SU-DHL-6 (cell line): ENCODE results near the gene ORC6.

ENCODE experiments used
- EZH2phosphoT487 ChIP-seq: fragments of 200-600 bp; sonication (generic), shearing (Covaris generic); conservative IDR thresholded peaks from 2 replicates; pipeline ENCODE4 v1.6.1; 2018; ENCODE audit warnings: mild to moderate bottlenecking, antibody characterized with exemption, low read length, moderate library complexity, mixed read lengths
- TF ChIP-seq, protein P1 (sequence below): fragments of 200-600 bp; sonication (generic); IDR thresholded peaks from one replicate; pipeline ENCODE4 v1.5.1; 2017; ENCODE audit warnings: antibody characterized with exemption, mild to moderate bottlenecking, low read length, moderate library complexity; ENCODE audit not compliant: insufficient read depth, poor library complexity, severe bottlenecking

GRCh38 chr16:46730126-46730525 lies 40.7 kb downstream of the ORC6 start:
- TF ChIP-seq EZH2phosphoT487, result no peak
- TF ChIP-seq, protein P1, sequence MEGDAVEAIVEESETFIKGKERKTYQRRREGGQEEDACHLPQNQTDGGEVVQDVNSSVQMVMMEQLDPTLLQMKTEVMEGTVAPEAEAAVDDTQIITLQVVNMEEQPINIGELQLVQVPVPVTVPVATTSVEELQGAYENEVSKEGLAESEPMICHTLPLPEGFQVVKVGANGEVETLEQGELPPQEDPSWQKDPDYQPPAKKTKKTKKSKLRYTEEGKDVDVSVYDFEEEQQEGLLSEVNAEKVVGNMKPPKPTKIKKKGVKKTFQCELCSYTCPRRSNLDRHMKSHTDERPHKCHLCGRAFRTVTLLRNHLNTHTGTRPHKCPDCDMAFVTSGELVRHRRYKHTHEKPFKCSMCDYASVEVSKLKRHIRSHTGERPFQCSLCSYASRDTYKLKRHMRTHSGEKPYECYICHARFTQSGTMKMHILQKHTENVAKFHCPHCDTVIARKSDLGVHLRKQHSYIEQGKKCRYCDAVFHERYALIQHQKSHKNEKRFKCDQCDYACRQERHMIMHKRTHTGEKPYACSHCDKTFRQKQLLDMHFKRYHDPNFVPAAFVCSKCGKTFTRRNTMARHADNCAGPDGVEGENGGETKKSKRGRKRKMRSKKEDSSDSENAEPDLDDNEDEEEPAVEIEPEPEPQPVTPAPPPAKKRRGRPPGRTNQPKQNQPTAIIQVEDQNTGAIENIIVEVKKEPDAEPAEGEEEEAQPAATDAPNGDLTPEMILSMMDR, result no peak
